Dermis microvascular lymphatic vessel endothelial cell (primary cell): Measurements from ENCODE around the gene TSNAX. TPM values are rescaled to one million over a fixed set of nuclear protein-coding genes. Genes with fewer than 3 reads are reported as not detected.

Experiments
- DNase-seq, 2 donors: peaks; one replicate each; pipeline versions ENCODE4 v3.0.0 to v3.0.0-alpha.2; 2010; ENCODE audit warnings: low read depth in 2 of 2
- total RNA-seq: library from RNA; depleted of rRNA; stranded (reverse); fragments of >200 nt; gene quantifications from 2 replicates; pipeline ENCODE4 v1.2.1, GENCODE V29; 2014

TSNAX gene
- total RNA-seq, 1 donor from 2014 or later = 26.7 TPM

GRCh38 chr1:231601824-231602672 is 73.6 kb downstream of the TSNAX start:
- peak in 1 of 2 donors; percentile 86 for DNase-seq

GRCh38 chr1:231602673-231602984 is 74.2 kb downstream of the TSNAX start:
- DNase-seq = no peak

- DNase-seq = peak; percentile 48 to 71
Measured at GRCh38 chr1:231603598-231604275, 75.3 kb downstream of the TSNAX start.

GRCh38 chr1:231604276-231604621 is 75.8 kb downstream of the TSNAX start:
- DNase-seq = no peak

GRCh38 chr1:231605149-231606100 is 77.0 kb downstream of the TSNAX start:
- no peak for DNase-seq

- no peak for DNase-seq
Measured at GRCh38 chr1:231606712-231607111, 78.2 kb downstream of the TSNAX start.

GRCh38 chr1:231610388-231610787 is 81.9 kb downstream of the TSNAX start:
- DNase-seq = no peak

- DNase-seq = no peak
Measured at GRCh38 chr1:231611111-231611510, 82.6 kb downstream of the TSNAX start.

- no peak for DNase-seq
Measured at GRCh38 chr1:231611851-231612250, 83.4 kb downstream of the TSNAX start.

- DNase-seq = no peak
Measured at GRCh38 chr1:231612393-231613089, 84.1 kb downstream of the TSNAX start.

- DNase-seq = no peak
Measured at GRCh38 chr1:231613419-231614349, 85.2 kb downstream of the TSNAX start.

Other genes starting within 250 kb of the TSNAX start
- gene EXOC8, start 190.8 kb upstream of the TSNAX start, total RNA-seq = 16.4 and 21.9 TPM in 2 replicates
- gene SPRTN, start 190.4 kb upstream of the TSNAX start, total RNA-seq = 12.3 and 13.9 TPM in 2 replicates
- gene EGLN1, start 106.4 kb upstream of the TSNAX start, total RNA-seq = 49.7 and 50.7 TPM in 2 replicates
- gene DISC1, start 98.1 kb downstream of the TSNAX start, total RNA-seq = 4.5 and 6.2 TPM in 2 replicates